Right lobe of liver (tissue), 6 donors: ENCODE results near the gene NCAM2. TPM values are rescaled to one million over a fixed set of nuclear protein-coding genes. Genes with fewer than 3 reads are reported as not detected.

Experiments
- ATAC-seq, 4 donors: fragments of 200-7000 bp; cut with Tn5 transposase; one replicate each; pipeline ENCODE4 v1.9.1; 2020; ENCODE audit warnings: mild to moderate bottlenecking in 4 of 4, moderate library complexity in 4 of 4
- DNase-seq, 3 donors: peaks; one replicate each; pipeline ENCODE4 v3.0.0-alpha.2; 2020
- H3K27ac ChIP-seq, 3 donors: fragments of 200-600 bp; one replicate each; pipeline ENCODE4 v1.8.0; 2022
- H3K27me3 ChIP-seq, 2 donors: fragments of 200-600 bp; one replicate each; pipeline ENCODE4 v1.8.0; 2022
- H3K36me3 ChIP-seq, 4 donors: fragments of 200-600 bp; sonication (generic) in 1 of 4; one replicate each; pipeline versions ENCODE4 v1.5.1 to v1.8.0; 2017 to 2022; ENCODE audit warnings: control low read depth in 1 of 4
- H3K4me1 ChIP-seq, 4 donors: fragments of 200-600 bp; sonication (generic) in 1 of 4; one replicate each; pipeline versions ENCODE4 v1.5.1 to v1.8.0; 2017 to 2022; ENCODE audit warnings: control low read depth in 1 of 4
- H3K4me3 ChIP-seq, 3 donors: fragments of 200-600 bp; one replicate each; pipeline ENCODE4 v1.8.0; 2022
- H3K9me3 ChIP-seq, 4 donors: fragments of 200-600 bp; sonication (generic) in 1 of 4; one replicate each; pipeline versions ENCODE4 v1.5.1 to v1.8.0; 2017 to 2022; ENCODE audit warnings: control low read depth in 1 of 4
- CTCF ChIP-seq, 4 donors: fragments of 200-600 bp in 3 of 4; fragments of 450-650 bp in 1 of 4; IDR thresholded peaks; one replicate each; pipeline versions ENCODE4 v1.5.1 to v1.8.0; 2016 to 2022; ENCODE audit warnings: antibody characterized with exemption in 4 of 4, mild to moderate bottlenecking in 2 of 4
- POLR2A ChIP-seq: fragments of 450-650 bp; IDR thresholded peaks from one replicate; pipeline ENCODE4 v1.6.1; 2017; ENCODE audit warnings: antibody characterized with exemption, mild to moderate bottlenecking
- WGBS: methylation state at CpG from one replicate; pipeline ENCODE4 v1.1.6; 2018; ENCODE audit warnings: low coverage, low lambda C conversion rate; ENCODE audit not compliant: insufficient coverage; ENCODE audit errors: missing lambda C conversion rate; 5-methylcytosine and 5-hydroxymethylcytosine counted together
- intact Hi-C, 2 donors: fragments of 100-400 bp; cut with DNase I; formaldehyde crosslinking; loops; one replicate each; pipeline versions ENCODE4 v1.11.2 to v1.14.1; 2022
- total RNA-seq, 6 experiments: library from RNA; depleted of rRNA in 2 of 6; stranded (reverse); fragments of >200 nt in 2 of 6; fragmentation: NEBNext Ultra II Directional in 3 of 6; extraction: Animal tissue kit (Norgen Biotek cat#: 25700) in 3 of 6; gene quantifications; one replicate each; pipeline versions ENCODE4 v1.1.0 to v1.2.4, GENCODE V29; 2016 to 2023
- donor health status: DM: no; HTN: yes; CAD: no.
- donor health status: DM: no; HTN: no; CAD: no.
- donor health status: DM: no; HTN: no; CAD: no.
- donor health status: DM: no; HTN: yes; CAD: no.
- donor health status: DM: no; HTN: yes; CAD: no.

Gene NCAM2
- total RNA-seq, 6 experiments from 2014 or later = 0.38 to 1.4 (median 0.81) TPM; not detected in 2

- intact Hi-C loops = no loop called here
- TF ChIP-seq CTCF (IDR thresholded peaks at IDR 0.05) (no peak), POLR2A (no peak)
- H3K36me3 ChIP-seq = no peaks in the 10 kb centered on the region
- no peak overlapping the region for H3K27ac ChIP-seq
- H3K27me3 ChIP-seq = no peaks in the 10 kb centered on the region
- H3K4me1 ChIP-seq = no peaks in the 10 kb centered on the region
- no peak for ATAC-seq
- no peak overlapping the region for H3K4me3 ChIP-seq
- WGBS = 68% methylated on average over 2 of the region's 2 CpGs
- H3K9me3 ChIP-seq = no peaks in the 10 kb centered on the region
- DNase-seq = no peak
Observed at GRCh38 chr21:21076051-21076450, 77.8 kb downstream of the NCAM2 start.

GRCh38 chr21:21076491-21076890, 78.3 kb downstream of the NCAM2 start:
- H3K9me3 ChIP-seq = no peaks in the 10 kb centered on the region
- ATAC-seq (no peak), DNase-seq (no peak)
- TF ChIP-seq CTCF (IDR thresholded peaks at IDR 0.05) (no peak), POLR2A (no peak)
- no peak overlapping the region for H3K27ac ChIP-seq
- H3K27me3 ChIP-seq = no peaks in the 10 kb centered on the region
- H3K4me3 ChIP-seq = no peak overlapping the region
- 26% methylated on average over 4 of the region's 4 CpGs for WGBS
- intact Hi-C loops = no loop called here
- no peaks in the 10 kb centered on the region for H3K36me3 ChIP-seq
- H3K4me1 ChIP-seq = no peaks in the 10 kb centered on the region

GRCh38 chr21:21079646-21080045, 81.4 kb downstream of the NCAM2 start:
- intact Hi-C loops = no loop called here

GRCh38 chr21:21084179-21084578, 86.0 kb downstream of the NCAM2 start:
- H3K36me3 ChIP-seq = no peaks in the 10 kb centered on the region
- no peaks in the 10 kb centered on the region for H3K4me1 ChIP-seq
- H3K27me3 ChIP-seq = no peaks in the 10 kb centered on the region
- ATAC-seq (no peak), DNase-seq (no peak)
- intact Hi-C loops = no loop called here
- WGBS = 39% methylated on average over 1 of the region's 1 CpG
- TF ChIP-seq CTCF (IDR thresholded peaks at IDR 0.05) = no peak
- no peak for TF ChIP-seq POLR2A
- no peak overlapping the region for H3K4me3 ChIP-seq
- no peaks in the 10 kb centered on the region for H3K9me3 ChIP-seq
- H3K27ac ChIP-seq = no peak overlapping the region

More at GRCh38 chr21:21079646-21080045, 81.4 kb downstream of the NCAM2 start:
- DNase-seq (no peak), ATAC-seq (no peak)
- no peak overlapping the region for H3K4me3 ChIP-seq
- no peaks in the 10 kb centered on the region for H3K9me3 ChIP-seq
- H3K4me1 ChIP-seq = no peaks in the 10 kb centered on the region
- H3K36me3 ChIP-seq = no peaks in the 10 kb centered on the region
- H3K27ac ChIP-seq = no peak overlapping the region
- H3K27me3 ChIP-seq = no peaks in the 10 kb centered on the region
- TF ChIP-seq POLR2A (no peak), CTCF (IDR thresholded peaks at IDR 0.05) (no peak)

- ATAC-seq = no peak
- intact Hi-C loops = no loop called here
- 36% methylated on average over 3 of the region's 3 CpGs for WGBS
Observed at GRCh38 chr21:21085206-21085605, 87.0 kb downstream of the NCAM2 start.

More at GRCh38 chr21:21085206-21085605, 87.0 kb downstream of the NCAM2 start:
- no peaks in the 10 kb centered on the region for H3K36me3 ChIP-seq
- H3K4me3 ChIP-seq = no peak overlapping the region
- H3K9me3 ChIP-seq = no peaks in the 10 kb centered on the region
- H3K27ac ChIP-seq = no peak overlapping the region
- H3K27me3 ChIP-seq = no peaks in the 10 kb centered on the region
- DNase-seq = no peak
- no peak for TF ChIP-seq CTCF (IDR thresholded peaks at IDR 0.05)
- TF ChIP-seq POLR2A = no peak
- H3K4me1 ChIP-seq = no peaks in the 10 kb centered on the region
